Erythroblast (primary cell): Measurements from ENCODE around the gene B9D1.

Experiments used
- GATA1 ChIP-seq: IDR thresholded peaks from 2 replicates; pipeline ENCODE4 v1.6.1; 2011; ENCODE audit warnings: low read depth, mild to moderate bottlenecking, control low read depth, low read length, moderate library complexity
- POLR2A ChIP-seq: IDR thresholded peaks from 2 replicates; pipeline ENCODE4 v1.6.1; 2011; ENCODE audit warnings: mild to moderate bottlenecking, low read length

DNA sequence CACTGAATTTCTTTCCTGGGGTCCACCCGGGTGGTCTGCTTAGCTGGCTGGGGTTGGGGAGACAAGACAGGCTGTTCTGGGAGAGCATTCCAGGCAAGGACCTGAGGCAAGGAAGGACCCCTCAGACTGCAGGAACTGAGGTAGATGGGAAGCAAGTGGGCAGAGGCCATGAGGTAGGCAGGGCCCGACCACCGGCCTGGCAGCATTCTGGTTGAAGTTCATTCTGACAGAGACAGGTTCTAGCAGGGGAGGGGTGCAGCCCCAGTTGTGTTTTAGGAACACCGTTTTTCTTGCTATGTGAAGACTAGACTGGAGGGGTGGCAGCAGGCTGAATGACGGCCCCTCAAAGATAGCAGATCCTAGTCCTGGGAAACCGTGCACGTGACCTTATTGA is 17.5 kb downstream of the B9D1 start:
- TF ChIP-seq POLR2A: no peak
- TF ChIP-seq GATA1: no peak
